Transverse colon (tissue), 3 donors: ENCODE results near the gene RPS27A.

Experiments
- EP300 ChIP-seq: sonication (generic); formaldehyde crosslinking; IDR thresholded peaks from one replicate; pipeline ENCODE4 v1.6.1; 2017; ENCODE audit warnings: antibody characterized with exemption, low read depth
- POLR2A ChIP-seq: fragments of 450-650 bp; IDR thresholded peaks from one replicate; pipeline ENCODE4 v1.6.1; 2016; ENCODE audit warnings: antibody characterized with exemption, mild to moderate bottlenecking, moderate library complexity
- TF ChIP-seq, protein P1 (sequence below), 5 experiments: fragments of 200-600 bp in 3 of 5; fragments of 450-650 bp in 2 of 5; sonication (generic) in 3 of 5; IDR thresholded peaks; 1 replicate in 2 of 5; 2 replicates in 3 of 5; pipeline ENCODE4 v1.5.1; 2016 to 2017; ENCODE audit warnings: antibody characterized with exemption in 5 of 5, inconsistent platforms in 3 of 5, mild to moderate bottlenecking in 2 of 5, moderate library complexity in 1 of 5

DNA sequence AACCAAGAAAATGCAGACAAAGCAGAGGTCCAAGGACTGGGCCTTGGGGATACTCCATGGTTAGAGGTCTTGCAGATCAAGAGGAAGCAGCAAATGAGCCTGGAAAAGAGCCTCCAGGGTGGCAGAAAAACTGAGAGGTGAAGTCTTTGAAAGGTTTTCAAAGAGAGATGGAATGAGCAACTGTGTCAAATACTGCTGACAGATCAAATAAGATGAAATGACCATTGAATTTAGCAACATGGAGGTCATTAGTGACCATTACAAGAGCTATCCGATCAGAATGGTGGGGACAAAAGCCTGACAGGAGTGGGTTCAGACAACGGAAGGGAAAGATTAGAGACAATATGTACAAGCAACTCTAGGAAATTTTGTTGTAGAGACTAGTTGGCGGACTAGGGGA is 1.9 kb upstream of the RPS27A start:
- TF ChIP-seq, protein P1, sequence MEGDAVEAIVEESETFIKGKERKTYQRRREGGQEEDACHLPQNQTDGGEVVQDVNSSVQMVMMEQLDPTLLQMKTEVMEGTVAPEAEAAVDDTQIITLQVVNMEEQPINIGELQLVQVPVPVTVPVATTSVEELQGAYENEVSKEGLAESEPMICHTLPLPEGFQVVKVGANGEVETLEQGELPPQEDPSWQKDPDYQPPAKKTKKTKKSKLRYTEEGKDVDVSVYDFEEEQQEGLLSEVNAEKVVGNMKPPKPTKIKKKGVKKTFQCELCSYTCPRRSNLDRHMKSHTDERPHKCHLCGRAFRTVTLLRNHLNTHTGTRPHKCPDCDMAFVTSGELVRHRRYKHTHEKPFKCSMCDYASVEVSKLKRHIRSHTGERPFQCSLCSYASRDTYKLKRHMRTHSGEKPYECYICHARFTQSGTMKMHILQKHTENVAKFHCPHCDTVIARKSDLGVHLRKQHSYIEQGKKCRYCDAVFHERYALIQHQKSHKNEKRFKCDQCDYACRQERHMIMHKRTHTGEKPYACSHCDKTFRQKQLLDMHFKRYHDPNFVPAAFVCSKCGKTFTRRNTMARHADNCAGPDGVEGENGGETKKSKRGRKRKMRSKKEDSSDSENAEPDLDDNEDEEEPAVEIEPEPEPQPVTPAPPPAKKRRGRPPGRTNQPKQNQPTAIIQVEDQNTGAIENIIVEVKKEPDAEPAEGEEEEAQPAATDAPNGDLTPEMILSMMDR (IDR thresholded peaks at IDR 0.05) = no peak
- TF ChIP-seq EP300 = no peak
- TF ChIP-seq POLR2A = no peak
